Measurements from ENCODE around the gene PREX1.

PREX1 gene

GRCh38 chr20:48649104-48649626 lies 178.6 kb downstream of the PREX1 start:
- no peaks in the 10 kb centered on the region for H3K27me3 ChIP-seq (ENCODE audit: insufficient read depth, poor library complexity, severe bottlenecking)
- H3K4me3 ChIP-seq (replicated peaks; ENCODE audit: insufficient read depth, low read length): no peak overlapping the region
- H3K27ac ChIP-seq (replicated peaks): no peak overlapping the region
- DNase-seq (ENCODE audit: low read depth in 1 of 2, low spot score in 1 of 2): no peak
- TF ChIP-seq SPI1 (IDR thresholded peaks at IDR 0.05; ENCODE audit: borderline replicate concordance, low read depth) (no peak), GABPA (IDR thresholded peaks at IDR 0.05; ENCODE audit: low read depth) (no peak), POLR2AphosphoS5 (IDR thresholded peaks at IDR 0.05; ENCODE audit: low read depth) (no peak), REST (IDR thresholded peaks at IDR 0.05; ENCODE audit: insufficient replicate concordance, low read depth) (no peak), CTCF (IDR thresholded peaks at IDR 0.05; ENCODE audit: insufficient read depth, low read length) (no peak)

- Histone ChIP-seq H3K4me3 (replicated peaks; ENCODE audit: insufficient read depth, low read length) (no peak overlapping the region), H3K27ac (replicated peaks) (no peak overlapping the region), H3K27me3 (ENCODE audit: insufficient read depth, poor library complexity, severe bottlenecking) (no peaks in the 10 kb centered on the region)
- no peak for DNase-seq (ENCODE audit: low read depth in 1 of 2, low spot score in 1 of 2)
- TF ChIP-seq CTCF (IDR thresholded peaks at IDR 0.05; ENCODE audit: insufficient read depth, low read length) (no peak), REST (IDR thresholded peaks at IDR 0.05; ENCODE audit: insufficient replicate concordance, low read depth) (no peak), POLR2AphosphoS5 (IDR thresholded peaks at IDR 0.05; ENCODE audit: low read depth) (no peak)
These were observed 179.2 kb downstream of the PREX1 start for GRCh38 chr20:48648482-48649051.

- H3K27ac ChIP-seq (replicated peaks): no peak overlapping the region
- no peak overlapping the region for H3K4me3 ChIP-seq (replicated peaks; ENCODE audit: insufficient read depth, low read length)
- no peaks in the 10 kb centered on the region for H3K27me3 ChIP-seq (ENCODE audit: insufficient read depth, poor library complexity, severe bottlenecking)
- no peak for TF ChIP-seq GABPA (IDR thresholded peaks at IDR 0.05; ENCODE audit: low read depth)
- no peak for TF ChIP-seq SPI1 (IDR thresholded peaks at IDR 0.05; ENCODE audit: borderline replicate concordance, low read depth)
- no peak for TF ChIP-seq CTCF (IDR thresholded peaks at IDR 0.05; ENCODE audit: insufficient read depth, low read length)
- TF ChIP-seq POLR2AphosphoS5 (IDR thresholded peaks at IDR 0.05; ENCODE audit: low read depth): no peak
- no peak for TF ChIP-seq REST (IDR thresholded peaks at IDR 0.05; ENCODE audit: insufficient replicate concordance, low read depth)
- no peak for DNase-seq (ENCODE audit: low read depth in 1 of 2, low spot score in 1 of 2)
These were observed 179.9 kb downstream of the PREX1 start for GRCh38 chr20:48647858-48648257.

All from HL-60 (cell line).